DOHH2 (cell line): Measurements from ENCODE around the gene MKLN1.

Experiments
- CTCF ChIP-seq: fragments of 200-600 bp; sonication (generic); IDR thresholded peaks from one replicate; pipeline ENCODE4 v1.5.1; 2014; ENCODE audit warnings: antibody characterized with exemption, mild to moderate bottlenecking, low read depth, low read length; ENCODE audit not compliant: poor library complexity, severe bottlenecking
- EZH2phosphoT487 ChIP-seq: fragments of 200-600 bp; sonication (generic); IDR thresholded peaks from 2 replicates; pipeline ENCODE4 v1.6.1; 2017; ENCODE audit warnings: borderline replicate concordance, mild to moderate bottlenecking, antibody characterized with exemption, low read length, moderate library complexity, mixed read lengths

- TF ChIP-seq CTCF (no peak), EZH2phosphoT487 (no peak)
Measured at GRCh38 chr7:131403322-131403721, 75.6 kb downstream of the MKLN1 start.
